HUDEP-2 (cell line): ENCODE measurements around the gene OR4D2.

Source experiments
- DNase-seq, 76 experiments: peaks; one replicate each; lab custom pipeline; 2025; ENCODE audit not compliant: unreplicated experiment in 76 of 76; lab: John Stamatoyannopoulos, UW

OR4D2 gene

DNA sequence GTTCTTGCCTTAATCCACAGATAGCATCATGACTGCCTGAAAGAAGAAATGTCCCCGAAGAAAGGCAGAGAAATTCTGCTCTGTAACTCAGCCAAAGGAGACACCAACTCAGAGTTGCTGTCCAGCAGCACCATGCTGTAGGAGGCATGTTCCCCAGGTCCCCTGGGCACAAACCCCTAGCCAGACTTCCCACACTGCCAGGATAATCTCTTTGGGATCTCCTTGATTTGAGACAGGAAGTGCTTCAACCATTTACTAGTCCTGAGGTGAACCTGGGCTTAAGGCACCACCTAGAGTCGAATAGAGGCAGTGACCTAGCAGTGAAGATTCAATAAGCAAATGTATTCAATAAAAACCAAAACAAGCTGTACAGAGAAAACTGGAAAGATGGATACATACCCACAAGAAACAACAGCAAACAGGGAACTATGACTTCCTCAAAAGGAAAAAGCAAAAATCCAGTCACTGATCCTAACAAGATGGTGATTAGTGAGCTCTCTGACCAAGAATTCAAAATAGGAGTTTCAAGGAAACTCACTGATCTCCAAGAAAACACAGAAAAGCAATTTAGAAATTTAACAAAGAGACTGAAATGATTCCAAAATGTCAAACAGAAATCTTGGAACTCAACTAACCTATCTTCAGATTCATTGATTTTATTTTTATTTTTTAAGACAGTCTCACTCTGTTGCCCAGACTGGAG lies 5.7 kb downstream of the OR4D2 start:
- peak in 11 of 76 experiments; percentile 6 to 49 (median 25) for DNase-seq

DNA sequence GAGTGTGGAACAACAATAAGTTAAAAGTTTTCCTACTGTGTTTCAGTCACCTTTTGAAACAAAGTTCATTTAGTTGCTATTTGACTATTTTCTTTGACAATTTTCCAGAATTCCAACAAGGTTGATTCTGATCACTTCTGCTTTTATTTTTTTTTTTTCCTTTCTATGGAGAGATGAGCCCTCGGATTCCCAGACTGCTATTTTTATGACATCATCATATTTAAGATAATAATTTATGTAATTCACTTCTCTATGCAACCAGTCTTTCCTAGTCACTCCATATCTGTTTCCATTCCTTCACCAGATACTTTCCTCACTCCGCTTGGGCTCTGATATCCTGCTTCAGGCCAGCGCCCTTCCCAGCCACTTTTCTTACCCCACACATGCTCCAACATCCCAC lies 8.1 kb downstream of the OR4D2 start:
- DNase-seq = no peak

DNA sequence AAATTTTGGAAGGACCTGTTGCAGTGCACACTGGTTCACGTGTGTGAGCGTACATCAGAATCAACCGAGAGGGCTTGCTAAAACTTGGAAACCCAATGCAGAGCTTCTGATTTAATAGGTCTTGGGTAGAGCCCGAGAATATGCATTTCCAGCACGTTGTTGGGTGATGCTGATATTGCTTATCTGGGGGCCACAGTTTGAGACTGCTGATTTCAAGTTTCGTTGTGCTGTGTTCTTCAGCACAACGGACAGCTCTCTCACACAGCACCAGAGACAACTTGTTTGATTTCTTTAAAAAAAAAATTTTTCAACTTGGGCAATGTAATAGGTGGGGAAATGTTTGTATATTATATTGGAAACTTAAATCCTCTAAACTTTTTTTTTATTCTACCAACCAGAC lies 9.4 kb downstream of the OR4D2 start:
- peak in 1 of 76 experiments; percentile 19 for DNase-seq

DNA sequence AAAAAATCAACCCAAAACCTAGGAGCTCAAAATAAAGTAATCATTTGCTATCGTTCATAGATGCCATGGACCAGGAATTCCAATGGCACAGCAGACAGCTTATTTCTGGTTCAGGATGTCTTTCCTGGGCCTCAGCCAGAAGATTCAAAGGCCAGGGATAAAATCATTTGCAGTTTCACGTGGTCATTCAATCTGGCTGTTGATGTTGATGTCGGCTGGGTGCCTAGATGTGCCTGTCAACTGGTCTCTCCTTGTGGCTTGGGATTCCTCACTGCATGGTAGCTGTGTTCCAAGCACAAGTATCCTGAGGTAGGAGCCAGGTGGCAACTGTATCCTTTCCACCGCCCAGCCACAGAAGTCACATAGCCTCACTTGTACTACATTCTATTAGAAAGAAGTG lies 15.0 kb downstream of the OR4D2 start:
- no peak for DNase-seq

DNA sequence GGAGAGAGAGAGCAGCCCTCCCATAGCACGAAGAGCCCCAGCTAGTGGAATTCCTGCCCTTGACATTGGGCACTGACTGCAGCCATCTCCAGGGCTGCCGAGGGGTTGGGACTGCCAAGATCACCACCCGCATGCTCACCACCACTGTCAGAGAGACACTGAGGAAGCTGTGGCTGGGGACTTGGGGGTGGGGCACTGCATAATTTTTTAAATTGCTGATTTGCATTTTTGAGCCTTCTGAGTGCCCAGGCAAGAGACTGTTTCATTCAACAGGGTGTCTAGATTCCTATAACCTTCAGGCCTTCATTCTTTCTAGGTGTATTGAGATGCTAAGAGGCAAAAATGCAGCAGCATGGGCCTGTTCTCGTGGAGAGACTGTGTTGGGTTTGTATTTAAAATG lies 16.7 kb downstream of the OR4D2 start:
- no peak for DNase-seq

- no peak for DNase-seq
These were observed 17.7 kb downstream of the OR4D2 start for GRCh38 chr17:58184308-58184985.

DNA sequence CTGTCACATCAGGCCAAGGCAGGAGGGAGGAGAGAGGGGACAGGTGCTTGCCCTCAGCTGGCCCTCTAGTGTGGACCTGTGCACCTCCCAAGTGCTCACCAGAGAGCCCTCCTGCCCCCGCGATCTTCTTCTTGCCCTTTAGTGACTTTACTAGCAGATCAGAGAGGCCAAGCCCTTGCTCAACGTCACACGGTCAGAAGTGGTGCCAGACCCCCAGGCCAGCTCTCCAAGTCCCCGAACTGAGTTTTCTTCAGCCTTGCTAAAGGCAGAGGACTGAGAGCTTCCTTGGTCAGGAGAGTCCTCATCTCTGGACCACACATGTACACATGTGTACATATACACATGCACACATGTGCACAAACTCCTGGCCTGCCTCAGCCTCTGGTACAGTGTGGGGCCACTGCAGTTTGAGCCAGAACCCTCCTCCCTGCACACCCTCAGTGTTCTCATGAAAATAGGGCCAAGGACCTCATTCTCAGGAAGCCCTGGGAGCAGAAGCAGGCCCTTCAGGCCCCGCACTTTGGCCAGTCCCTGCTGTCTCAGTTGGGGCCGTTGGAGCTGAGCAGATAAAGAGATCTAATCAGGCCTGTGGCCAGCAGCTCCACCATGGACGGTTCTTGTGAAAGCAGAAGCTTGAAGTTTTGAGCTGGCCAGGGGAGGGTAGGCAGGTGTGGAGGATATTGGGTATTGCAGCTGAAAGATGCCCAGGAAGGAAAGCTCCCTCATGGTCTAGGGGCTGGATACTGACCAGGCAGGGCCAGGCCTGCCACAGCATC lies 18.4 kb downstream of the OR4D2 start:
- DNase-seq = peak in 26 of 76 experiments; percentile 4 to 52 (median 16)

DNA sequence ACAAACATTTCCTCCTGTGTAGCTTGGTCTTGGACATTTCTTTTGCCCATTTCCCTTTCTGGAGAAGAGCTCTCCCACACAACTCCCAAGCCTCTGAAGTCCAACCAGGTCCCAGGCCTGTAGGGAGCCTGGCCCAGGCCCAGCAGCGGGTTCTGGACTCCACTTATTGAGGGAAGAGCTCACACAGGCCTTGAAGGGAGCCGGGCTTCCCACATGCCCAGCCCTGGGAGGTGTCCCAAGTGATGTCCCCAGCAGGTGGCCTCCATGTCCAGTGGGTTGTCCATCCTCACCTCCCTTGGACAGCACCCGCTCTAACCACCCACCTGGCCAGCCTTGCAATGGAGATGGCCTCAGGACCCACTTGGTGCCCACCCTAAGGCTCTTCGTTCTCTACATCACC lies 19.8 kb downstream of the OR4D2 start:
- DNase-seq = no peak

GRCh38 chr17:58187063-58187462 lies 20.3 kb downstream of the OR4D2 start:
- no peak for DNase-seq

DNA sequence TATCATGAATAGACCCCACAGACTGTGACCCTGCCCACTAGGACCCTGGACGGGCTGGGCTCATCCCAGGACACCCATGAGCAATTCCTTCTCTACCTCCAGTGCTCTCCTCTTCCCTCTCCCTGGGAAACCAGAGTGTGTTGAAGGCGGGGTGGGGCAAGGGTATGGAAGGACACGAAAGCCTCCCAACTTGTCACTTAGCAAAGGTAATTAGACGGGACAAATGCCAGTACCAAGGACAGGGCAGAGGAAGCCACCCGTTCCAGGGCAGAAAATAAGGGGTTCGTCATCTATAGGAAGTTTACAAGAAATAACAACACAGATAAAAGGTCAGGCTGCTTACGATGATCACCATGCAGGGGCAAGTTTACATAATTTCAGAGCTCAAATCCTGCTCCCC lies 20.9 kb downstream of the OR4D2 start:
- no peak for DNase-seq

- peak in 68 of 76 experiments; percentile 6 to 86 (median 60) for DNase-seq
These were observed 22.8 kb downstream of the OR4D2 start for GRCh38 chr17:58189436-58190146.

GRCh38 chr17:58191241-58191896 lies 24.6 kb downstream of the OR4D2 start:
- peak in 2 of 76 experiments; percentile 16 to 18 for DNase-seq

DNA sequence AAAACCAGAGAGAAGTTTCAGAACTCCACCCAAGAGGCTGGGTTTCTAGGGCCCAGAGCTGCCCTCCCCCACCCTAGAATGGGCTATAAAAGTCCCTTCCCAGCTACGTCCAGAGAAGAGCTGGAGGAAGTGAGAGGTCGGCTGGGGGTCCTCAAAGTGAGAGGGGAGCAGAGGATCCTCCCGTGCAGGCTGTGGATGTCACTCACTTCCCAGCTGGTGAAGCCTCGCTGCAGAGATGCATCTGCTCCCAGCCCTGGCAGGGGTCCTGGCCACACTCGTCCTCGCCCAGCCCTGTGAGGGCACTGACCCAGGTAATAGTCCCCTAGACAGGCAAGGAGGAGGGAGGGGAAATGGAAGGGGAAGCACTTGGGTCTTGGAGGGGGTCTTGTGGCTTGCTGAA lies 25.8 kb downstream of the OR4D2 start, which contains the start of gene EPX:
Gene EPX, plus strand, starts transcription at position 115 of the 400 bp plus-strand sequence. Its CDS starts 121 bp downstream, at position 236.
- DNase-seq = no peak

DNA sequence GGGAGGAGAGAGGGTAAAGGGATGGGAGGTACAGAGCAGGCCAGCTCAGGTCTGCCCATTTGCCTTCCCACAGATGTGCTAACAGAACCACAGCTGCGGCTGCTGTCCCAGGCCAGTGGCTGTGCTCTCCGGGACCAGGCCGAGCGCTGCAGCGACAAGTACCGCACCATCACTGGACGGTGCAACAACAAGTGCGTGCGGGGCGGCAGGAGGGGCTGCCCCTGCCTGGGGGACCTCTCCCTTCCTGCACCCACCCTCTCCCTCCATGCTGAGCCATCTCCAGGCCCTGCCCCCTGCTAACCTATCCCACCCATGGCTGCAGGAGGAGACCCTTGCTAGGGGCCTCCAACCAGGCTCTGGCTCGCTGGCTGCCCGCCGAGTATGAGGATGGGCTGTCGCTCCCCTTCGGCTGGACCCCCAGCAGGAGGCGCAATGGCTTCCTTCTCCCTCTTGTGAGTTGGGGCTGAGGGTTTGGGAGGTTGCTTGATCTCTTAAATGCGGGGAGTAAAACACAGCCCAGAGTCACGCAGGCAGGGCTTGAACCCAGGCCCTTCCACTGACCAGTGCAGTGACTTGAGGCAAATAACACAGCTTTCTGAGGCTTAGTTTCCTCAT lies 27.0 kb downstream of the OR4D2 start:
- no peak for DNase-seq

GRCh38 chr17:58195518-58196123 lies 28.8 kb downstream of the OR4D2 start:
- DNase-seq = peak in 5 of 76 experiments; percentile 5 to 15 (median 9)

GRCh38 chr17:58196610-58197009 lies 29.8 kb downstream of the OR4D2 start:
- no peak for DNase-seq

DNA sequence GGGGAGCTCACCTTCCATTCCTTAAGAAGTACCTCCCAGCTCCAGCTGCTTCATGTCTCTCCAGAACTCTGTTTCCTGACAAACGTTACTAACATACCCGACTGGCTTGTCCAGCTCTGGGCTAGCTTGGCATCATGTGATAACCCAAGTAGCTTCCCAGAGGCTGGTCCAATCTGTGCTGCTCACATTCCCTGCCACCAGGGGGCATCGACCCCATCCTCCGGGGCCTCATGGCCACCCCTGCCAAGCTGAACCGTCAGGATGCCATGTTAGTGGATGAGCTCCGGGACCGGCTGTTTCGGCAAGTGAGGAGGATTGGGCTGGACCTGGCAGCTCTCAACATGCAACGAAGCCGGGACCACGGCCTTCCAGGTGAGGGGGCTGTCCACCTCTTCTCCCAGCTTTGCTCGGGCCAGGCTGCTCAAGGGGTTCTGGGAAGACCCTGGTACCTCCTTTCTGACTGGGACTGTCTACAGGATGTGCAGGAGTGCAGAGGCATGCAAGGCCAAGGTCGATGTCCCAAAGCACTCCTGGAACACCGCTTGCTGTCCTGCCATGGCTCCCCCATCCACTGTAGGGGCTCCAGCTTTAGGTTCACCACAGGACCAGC lies 33.3 kb downstream of the OR4D2 start:
- DNase-seq = peak in 58 of 76 experiments; percentile 4 to 63 (median 37)

GRCh38 chr17:58202859-58203258 lies 36.1 kb downstream of the OR4D2 start:
- no peak for DNase-seq

DNA sequence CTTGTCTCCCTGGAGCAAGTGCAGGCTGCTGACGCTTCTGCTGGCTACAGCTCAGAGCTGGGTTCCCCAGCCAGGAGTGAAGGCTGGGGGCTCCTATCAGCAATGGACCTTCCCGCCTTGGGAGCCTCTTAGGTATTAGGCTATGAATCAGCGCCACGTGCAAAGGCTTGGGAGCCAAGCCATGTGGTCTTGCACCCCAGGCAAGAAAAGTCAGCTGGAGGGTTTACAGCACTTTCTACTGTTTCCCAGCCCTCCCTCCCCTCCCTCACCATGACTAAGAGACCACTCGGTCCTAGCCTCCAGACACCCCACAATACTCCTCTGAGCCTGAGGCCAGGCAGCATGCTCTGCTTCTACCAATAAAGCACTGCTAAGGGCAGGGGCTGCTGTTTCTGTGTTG lies 38.0 kb downstream of the OR4D2 start:
- DNase-seq = no peak
